Stimulated activated CD4-positive, alpha-beta T cell treated with anti-CD3 and anti-CD28 coated beads, Interleukin-1b, Interleukin-23, amount 100 ng/mL, for 24 hours (primary cell): Measurements from ENCODE around the gene MYH9.
A peak's percentile ranks its signal among the peaks of the same experiment; 100 is the strongest.

Experiments used
- DNase-seq, 4 experiments: peaks; one replicate each; pipeline ENCODE4 v3.0.0-alpha.2; 2020; ENCODE audit warnings: low read depth in 4 of 4, low spot score in 1 of 4

The MYH9 gene

GRCh38 chr22:36369004-36369921 lies 18.5 kb downstream of the MYH9 start:
- no peak for DNase-seq

- DNase-seq = no peak
Measured at GRCh38 chr22:36368359-36368983, 19.3 kb downstream of the MYH9 start.

DNA sequence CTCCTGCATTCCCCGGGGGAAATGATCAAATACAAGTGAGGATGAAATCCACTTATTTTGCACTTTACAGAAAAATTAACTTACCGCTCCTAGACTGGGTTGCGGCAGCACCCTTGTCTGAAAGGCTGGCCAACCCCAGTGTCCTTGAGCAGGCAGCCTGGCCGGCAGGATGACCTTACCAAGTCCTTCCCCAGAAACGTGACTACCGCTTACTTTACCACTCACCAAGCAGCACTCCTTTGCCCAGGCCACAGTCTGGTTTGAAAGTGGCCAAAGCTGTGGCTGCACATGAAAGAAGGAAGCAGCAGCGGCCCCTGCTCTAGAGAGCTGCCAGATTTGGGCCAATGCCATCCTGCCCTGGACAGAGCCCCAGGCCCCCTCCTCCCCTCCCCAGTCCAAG lies 20.3 kb downstream of the MYH9 start:
- DNase-seq = no peak

- DNase-seq = no peak
Measured at GRCh38 chr22:36367066-36367465, 20.7 kb downstream of the MYH9 start.

DNA sequence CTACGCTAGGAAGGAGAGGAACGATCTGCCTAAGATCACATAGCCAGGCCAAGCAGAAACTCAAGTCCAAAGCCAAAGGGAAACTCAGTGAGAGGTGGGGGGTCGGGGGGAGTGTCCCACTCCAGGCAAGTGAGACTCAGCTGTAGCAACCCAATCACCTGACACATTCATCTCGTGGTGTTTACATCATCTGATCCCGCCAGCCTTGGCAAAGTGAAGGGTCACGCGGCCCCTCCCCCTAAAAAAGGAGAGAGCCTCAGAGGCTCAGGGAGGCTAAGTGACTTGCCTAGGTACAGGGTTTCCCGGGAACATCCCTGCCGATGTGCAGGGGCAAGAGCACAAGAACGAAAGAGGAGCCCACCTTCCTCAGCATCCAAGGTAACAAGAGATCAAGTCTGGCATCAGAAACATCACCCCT lies 21.5 kb downstream of the MYH9 start:
- no peak for DNase-seq

GRCh38 chr22:36365020-36365411 lies 22.8 kb downstream of the MYH9 start:
- peak; percentile 74 to 92 (median 78) for DNase-seq

DNA sequence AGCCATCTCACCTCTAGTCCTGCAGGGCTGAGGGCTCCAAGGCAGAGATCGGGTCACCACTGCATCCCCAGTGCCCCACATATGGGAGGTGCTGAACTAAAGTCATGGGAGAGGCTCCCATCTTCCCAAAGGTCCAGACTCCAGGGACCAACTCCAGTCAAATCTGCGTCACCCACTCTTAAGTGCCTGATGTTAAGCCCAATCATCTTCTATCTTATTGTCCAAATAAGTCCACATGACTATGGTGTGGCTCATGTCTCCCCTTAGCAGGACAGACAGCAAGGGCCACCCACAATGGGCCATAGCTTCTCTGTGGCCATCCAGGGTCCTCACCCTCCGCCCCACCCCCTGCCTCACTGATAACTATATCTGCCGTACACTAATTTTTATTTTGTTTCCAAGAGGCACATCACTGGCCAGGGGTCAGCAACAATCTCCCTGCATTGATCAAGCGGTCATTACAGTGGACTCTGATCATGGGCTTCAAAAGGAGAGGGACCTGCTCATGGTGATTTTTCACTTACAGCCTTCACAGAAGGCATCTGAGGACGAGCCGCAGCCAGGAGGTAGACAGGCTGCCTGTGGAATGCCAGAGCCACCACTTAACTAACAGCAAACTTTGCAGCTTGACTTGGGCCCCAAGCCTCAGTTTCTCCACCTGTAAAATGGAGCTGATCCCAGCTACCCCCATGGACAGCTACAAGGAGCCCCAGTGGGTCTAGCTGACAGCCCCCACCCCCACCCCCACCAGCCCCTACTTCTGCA lies 23.3 kb downstream of the MYH9 start:
- no peak for DNase-seq

DNA sequence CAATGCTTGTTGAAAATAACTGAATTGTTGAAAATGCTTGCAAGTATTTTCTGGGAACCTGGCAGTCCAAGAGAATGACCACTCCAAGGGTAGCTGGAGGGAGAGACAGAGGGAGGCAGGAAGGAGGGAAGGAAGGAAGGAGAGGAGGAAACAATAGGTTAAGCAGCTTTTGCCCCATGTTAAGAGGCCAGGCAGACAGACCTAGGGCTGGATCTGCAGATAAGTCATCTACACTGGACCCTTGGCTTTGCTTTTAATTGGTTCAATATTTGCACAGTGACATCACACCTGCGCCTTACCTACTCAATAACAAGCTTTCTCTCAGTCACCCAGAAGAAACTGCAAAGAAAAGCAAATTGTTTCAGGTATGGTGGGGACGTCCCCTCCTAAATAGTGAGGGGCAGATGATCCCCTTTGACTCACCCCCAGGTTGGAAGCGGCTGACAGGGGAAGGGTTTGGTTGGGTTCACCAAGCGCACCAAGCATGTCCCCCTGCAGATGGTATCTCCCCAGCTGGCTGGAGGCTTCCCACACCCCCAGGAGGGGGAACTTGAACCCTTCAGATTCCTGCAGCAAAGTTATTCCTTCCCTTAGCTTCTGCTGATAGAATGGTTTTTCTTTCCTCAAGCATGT lies 24.3 kb downstream of the MYH9 start:
- no peak for DNase-seq

GRCh38 chr22:36362932-36363331 lies 24.8 kb downstream of the MYH9 start:
- DNase-seq = no peak

- DNase-seq = no peak
Measured at GRCh38 chr22:36362075-36362474, 25.7 kb downstream of the MYH9 start.

DNA sequence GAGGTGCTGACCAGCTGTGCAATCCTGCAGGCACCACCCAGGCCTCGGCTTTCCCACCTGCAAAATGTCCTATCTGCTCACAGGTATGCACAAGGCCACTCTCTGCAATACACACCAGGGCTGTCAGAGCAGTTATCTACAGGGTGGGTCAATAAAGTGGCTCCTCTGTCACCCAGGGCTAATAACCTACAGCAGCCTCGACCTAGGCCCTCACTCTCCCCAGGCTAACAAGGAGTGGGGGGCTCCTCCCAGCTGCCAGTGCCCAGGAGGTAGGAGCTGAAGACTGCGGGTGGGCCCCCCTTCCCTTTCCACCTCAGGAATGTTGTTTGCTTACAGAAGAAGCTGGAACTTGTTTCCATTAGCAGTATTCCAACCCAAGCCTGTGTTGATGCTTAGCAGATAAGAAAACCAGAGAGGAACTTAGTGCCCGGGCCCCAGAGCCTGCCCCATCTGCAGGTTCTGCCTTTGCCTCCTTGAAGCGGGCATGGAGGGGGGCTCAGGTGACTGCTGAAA lies 26.8 kb downstream of the MYH9 start:
- no peak for DNase-seq

- no peak for DNase-seq
Measured at GRCh38 chr22:36360011-36360410, 27.8 kb downstream of the MYH9 start.

DNA sequence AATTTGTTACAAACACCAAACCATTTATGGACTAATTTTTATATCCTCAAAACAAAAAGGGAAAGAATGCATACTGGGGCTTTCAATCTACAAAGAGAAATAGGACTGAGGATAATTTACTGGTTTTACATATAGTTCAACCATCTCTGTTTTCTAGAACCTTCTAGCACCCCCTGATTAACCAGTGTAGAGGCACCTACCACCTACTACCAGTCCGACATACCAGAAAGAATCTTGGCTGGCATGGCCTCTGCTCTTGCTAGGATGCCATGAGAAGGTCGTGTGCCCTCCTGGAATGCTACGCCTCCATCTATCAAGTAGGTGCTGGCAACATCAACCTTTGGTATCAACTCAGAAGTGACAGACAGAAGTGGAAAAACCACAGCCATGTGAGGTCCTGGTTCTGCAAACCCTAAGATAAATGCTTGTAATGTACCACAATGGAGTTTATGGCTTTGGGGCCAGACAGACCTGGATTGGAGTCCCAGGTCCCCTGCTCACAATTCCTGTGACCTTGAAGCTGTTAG lies 28.2 kb downstream of the MYH9 start:
- no peak for DNase-seq

DNA sequence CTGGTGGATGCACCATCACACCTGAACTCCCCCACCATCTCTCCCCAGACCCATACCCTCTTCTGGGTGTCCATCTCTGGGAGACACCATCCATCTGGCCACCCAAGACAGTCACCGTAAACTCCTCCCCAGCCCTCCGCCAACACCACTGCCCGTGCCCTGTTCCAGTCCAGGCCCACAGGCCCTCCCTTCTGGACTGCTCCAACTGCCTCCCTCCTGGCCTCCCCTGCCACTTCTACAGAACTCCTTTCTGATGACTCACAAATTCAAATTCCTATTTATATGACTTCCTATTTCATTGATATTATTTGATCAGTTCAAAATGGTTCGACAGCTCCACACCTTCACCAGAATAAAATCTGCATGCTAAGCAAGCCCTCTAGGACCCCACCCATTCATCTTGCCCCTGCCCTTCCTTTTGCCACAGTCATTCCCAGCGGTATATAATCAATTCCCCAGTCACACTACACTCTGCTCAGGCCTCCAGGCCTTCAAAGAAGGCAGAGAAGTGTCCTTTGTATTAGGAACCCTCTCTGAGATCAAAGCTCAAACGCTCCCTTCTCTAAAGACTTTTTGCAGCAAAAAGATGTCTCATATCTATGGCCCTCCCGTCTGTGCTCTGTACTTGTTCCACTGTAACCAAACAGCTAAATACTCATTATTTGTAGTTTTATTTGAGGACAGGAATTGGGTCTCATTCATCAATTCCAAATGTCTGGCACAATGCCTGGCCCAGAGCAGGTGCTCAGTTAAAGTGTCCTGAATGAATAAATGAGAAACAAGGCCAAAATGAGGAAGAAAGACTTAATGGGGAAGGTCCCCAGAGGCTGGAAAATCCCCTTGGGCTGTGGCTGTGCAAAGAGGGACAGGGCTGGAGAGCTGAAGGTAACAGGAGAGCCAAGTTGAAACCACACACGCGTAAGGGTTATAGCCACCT lies 29.0 kb downstream of the MYH9 start:
- no peak for DNase-seq

DNA sequence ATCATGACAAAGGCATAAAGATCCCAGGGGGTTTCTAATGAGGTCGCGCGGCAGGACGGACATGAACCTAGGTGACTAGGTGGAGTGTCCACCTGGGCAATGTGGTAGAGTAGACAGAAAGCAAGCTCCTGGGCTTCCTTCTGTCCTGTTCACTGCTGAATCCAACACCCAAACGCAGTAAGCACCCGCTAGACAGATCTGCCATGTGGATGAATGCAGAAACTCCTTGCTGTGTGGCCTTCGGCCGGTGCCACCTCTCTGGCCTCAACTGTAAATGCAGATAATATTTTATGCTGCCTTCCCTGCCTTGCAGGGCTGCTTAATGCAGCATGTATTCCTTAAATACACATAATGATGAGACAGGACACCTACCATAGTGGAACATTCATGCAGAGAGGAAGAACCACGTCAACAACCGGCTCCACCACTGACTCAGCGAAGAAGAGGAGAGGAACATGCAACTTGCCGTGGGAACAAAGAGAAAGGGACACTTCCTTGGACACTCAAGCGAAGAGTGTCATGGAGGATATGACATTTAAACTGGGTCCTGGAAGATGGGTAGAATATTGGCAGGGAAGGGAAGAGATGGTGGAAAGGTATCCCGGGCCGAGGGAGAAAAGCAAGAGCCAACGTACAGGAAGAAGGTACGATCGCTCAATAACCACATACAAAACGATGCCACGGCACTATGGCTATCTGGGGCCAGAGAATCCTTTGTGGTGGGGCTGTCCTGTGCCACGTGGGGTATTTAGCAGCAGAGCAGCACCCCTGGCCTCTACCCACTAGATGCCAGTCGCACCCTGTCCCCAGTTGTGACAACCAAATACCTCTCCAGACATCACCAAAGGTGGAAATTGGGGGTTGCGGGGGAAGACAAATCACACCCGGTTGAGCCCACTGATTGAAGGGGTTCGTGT lies 30.8 kb downstream of the MYH9 start:
- DNase-seq = peak in 1 of 4 experiments; percentile 53

DNA sequence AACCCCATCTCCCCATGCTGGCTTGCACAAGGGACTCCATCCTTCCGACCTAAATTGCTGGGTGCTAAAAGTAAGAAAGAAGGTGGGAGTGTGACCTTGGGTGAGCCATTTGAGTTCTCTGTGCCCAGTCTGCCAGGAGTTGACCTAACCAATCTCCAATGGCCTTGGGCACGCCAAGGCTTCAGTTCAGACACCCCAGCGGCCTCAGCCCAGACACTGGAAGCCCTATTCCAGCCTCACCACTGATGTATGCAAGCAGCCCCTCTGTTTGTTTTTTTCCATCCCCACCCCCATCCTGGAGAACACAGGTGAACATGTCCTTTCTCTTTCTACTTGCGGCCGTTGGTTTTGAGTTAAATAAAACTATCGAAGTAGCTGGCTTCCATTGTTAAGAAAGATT lies 31.9 kb downstream of the MYH9 start:
- DNase-seq = no peak

DNA sequence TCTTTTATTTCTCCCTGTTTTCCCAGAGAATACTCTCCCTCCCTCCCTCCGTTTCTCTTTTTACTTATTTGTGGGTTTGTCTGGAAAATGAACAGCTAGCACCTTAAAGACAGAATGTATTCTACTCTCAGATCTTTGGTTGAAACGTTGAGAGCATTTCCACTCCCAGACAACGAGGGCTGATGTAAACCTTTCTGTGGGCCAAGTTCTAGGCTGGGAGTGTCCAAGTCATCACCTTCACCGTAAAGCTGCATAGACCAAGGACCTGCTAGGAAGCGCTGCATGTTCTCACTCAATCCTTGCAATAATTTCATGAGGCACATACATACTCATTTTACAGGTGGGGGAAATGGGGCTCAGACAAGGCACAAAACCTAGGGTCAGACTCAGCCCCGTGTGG lies 32.4 kb downstream of the MYH9 start:
- no peak for DNase-seq

- no peak for DNase-seq
Measured at GRCh38 chr22:36352803-36353507, 34.8 kb downstream of the MYH9 start.
